22Rv1 (cell line): ENCODE data around the gene SPEF2.
"Not testable (repeated sequence)": the region's sequence is repeated elsewhere in the genome, so short reads cannot be mapped to it uniquely, and the experiment has no call there.

ENCODE experiments used
- H3K27ac ChIP-seq: fragments of 450-650 bp; 2 replicates; pipeline ENCODE4 v1.5.1; 2017
- CTCF ChIP-seq: fragments of 450-650 bp; IDR thresholded peaks from 2 replicates; pipeline ENCODE4 v1.5.1; 2017; ENCODE audit warnings: mild to moderate bottlenecking
- ZFX ChIP-seq: fragments of 450-650 bp; IDR thresholded peaks from 2 replicates; pipeline ENCODE4 v1.6.1; 2017; ENCODE audit warnings: antibody characterized with exemption, borderline replicate concordance

The SPEF2 gene

GRCh38 chr5:35668794-35669193 is 51.1 kb downstream of the SPEF2 start:
- TF ChIP-seq ZFX (no peak), CTCF (no peak)
- H3K27ac ChIP-seq: no peak overlapping the region

DNA sequence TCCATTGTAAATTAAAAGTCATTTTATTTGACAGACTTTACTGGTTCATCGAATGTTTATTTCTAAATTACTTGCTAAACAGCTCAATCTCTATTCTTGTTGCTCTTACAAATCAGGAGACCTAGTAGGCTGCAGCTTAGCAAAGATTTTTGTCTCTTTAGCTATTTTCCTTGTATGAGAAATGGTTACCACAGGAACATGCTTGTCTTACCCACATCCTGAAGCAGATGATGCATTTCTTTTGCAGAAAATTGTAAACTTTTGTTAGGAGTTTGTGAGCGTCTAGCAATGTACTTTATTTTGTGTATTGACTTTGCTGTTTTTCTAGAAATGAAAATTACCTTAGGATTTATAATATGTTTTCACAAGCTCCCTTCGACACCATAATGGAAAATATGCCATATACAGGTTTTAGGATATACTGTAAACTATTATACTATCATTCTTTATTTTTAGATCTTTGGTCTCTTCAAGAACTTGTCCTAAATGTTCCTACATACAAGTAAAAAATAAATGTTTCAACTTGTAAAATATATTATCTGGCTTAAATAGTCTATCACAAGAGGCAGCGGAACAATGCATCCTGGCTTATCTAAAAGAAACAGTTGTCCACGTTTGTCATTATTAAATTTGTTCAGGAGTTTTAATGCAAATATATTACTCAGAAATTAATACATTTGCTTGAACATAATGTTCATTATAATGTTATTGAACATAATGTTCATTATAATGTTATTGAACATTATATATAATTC is 54.1 kb downstream of the SPEF2 start:
- TF ChIP-seq ZFX (no peak), CTCF (no peak)
- no peak overlapping the region for H3K27ac ChIP-seq

- not testable (repeated sequence) for H3K27ac ChIP-seq
These were observed 54.6 kb downstream of the SPEF2 start for GRCh38 chr5:35672296-35672655.

DNA sequence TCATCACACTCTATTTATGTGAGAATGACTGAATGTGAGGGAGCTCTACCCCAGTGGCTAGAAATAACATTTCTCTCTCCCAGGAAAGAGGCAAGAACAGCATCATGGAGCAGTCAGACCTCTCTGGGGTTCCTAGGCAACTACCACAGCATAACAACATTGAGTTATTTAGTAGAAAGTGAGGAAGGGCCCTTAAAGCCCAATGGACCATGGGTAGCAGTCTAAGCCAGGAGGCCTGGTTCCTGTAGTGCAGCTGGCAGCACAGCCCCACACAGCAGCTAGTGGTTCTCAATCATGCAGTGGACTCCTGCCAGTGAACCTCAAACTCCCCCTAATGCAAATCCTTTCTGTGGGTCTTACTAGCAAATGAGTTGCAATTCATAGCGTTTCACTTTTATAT is 55.3 kb downstream of the SPEF2 start:
- H3K27ac ChIP-seq: no peak overlapping the region
- TF ChIP-seq ZFX: no peak
- no peak for TF ChIP-seq CTCF

DNA sequence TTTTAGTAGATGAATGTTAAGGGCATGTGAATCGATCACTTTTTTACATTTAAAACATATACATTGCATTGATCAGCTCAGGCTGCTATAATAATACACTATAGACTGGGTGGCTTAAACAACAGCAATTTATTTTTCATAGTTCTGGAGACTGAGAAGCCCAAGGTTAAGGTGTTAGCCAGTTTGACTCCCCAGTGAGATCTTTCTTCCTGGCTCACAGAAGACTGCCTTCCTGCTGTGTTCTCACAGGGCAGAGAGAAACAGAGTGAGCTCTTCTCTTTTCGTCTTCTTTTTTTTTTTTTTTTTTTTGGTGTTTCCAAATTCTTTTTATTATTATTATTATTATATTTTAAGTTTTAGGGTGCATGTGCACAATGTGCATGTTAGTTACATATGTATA is 56.4 kb downstream of the SPEF2 start:
- H3K27ac ChIP-seq: no peak overlapping the region
- no peak for TF ChIP-seq CTCF
- TF ChIP-seq ZFX: no peak

- no peak overlapping the region for H3K27ac ChIP-seq
These were observed 57.7 kb downstream of the SPEF2 start for GRCh38 chr5:35675392-35675791.

GRCh38 chr5:35677878-35678277 is 60.2 kb downstream of the SPEF2 start:
- H3K27ac ChIP-seq: no peak overlapping the region

More at GRCh38 chr5:35675392-35675791, 57.7 kb downstream of the SPEF2 start:
- TF ChIP-seq CTCF: no peak
- no peak for TF ChIP-seq ZFX

More at GRCh38 chr5:35677878-35678277, 60.2 kb downstream of the SPEF2 start:
- TF ChIP-seq CTCF (no peak), ZFX (no peak)
